HepG2 (cell line): ENCODE data around the gene SLC2A4. TPM values are rescaled to one million over a fixed set of nuclear protein-coding genes. Genes with fewer than 3 reads are reported as not detected.
A peak's percentile ranks its signal among the peaks of the same experiment; 100 is the strongest.

Source experiments
- CBFB ChIP-seq: sonication (generic); formaldehyde crosslinking; IDR thresholded peaks from 2 replicates; pipeline ENCODE4 v1.4.0; 2020; ENCODE audit warnings: missing genetic modification reagents
- DPF2 ChIP-seq: sonication (generic); formaldehyde crosslinking; IDR thresholded peaks from 2 replicates; pipeline ENCODE4 v1.4.0; 2020; ENCODE audit warnings: mild to moderate bottlenecking, low read depth, missing genetic modification reagents, borderline replicate concordance
- GABPB1 ChIP-seq: IDR thresholded peaks from 2 replicates; pipeline ENCODE4 v1.6.1; 2016; ENCODE audit warnings: mild to moderate bottlenecking, missing genetic modification reagents, moderate library complexity, missing compliant biosample characterization
- HES4 ChIP-seq: sonication (generic); formaldehyde crosslinking; IDR thresholded peaks from 2 replicates; pipeline ENCODE4 v1.9.0; 2021; ENCODE audit warnings: mild to moderate bottlenecking, missing genetic modification reagents, borderline replicate concordance
- HOXA3 ChIP-seq: sonication (generic); formaldehyde crosslinking; IDR thresholded peaks from 2 replicates; pipeline ENCODE4 v1.5.0; 2020; ENCODE audit warnings: missing genetic modification reagents
- ZFP90 ChIP-seq: sonication (generic); formaldehyde crosslinking; IDR thresholded peaks from 2 replicates; pipeline ENCODE4 v1.8.0; 2022; ENCODE audit warnings: missing genetic modification reagents, mild to moderate bottlenecking, inconsistent platforms, borderline replicate concordance
- ZFY ChIP-seq: sonication (generic); formaldehyde crosslinking; IDR thresholded peaks from 2 replicates; pipeline ENCODE4 v1.4.0; 2020; ENCODE audit warnings: missing genetic modification reagents
- ZNF12 ChIP-seq: sonication (generic); formaldehyde crosslinking; IDR thresholded peaks from 2 replicates; pipeline ENCODE4 v1.5.0; 2020; ENCODE audit warnings: missing genetic modification reagents
- ZNF253 ChIP-seq: sonication (generic); formaldehyde crosslinking; IDR thresholded peaks from 2 replicates; pipeline ENCODE4 v1.8.0; 2022; ENCODE audit warnings: mild to moderate bottlenecking, missing genetic modification reagents, borderline replicate concordance
- ZNF782 ChIP-seq: sonication (generic); formaldehyde crosslinking; IDR thresholded peaks from 2 replicates; pipeline ENCODE4 v1.4.0; 2020; ENCODE audit warnings: missing genetic modification reagents, mild to moderate bottlenecking, borderline replicate concordance
- polyA plus RNA-seq, 8 experiments: library from polyadenylated mRNA; depleted of rRNA in 3 of 8; stranded (reverse) in 7 of 8; unstranded in 1 of 8; fragments of >200 nt; fragmentation: Illumina TruSeq in 4 of 8; extraction: Trizol in 4 of 8; gene quantifications; 2 replicates each; pipeline versions ENCODE4 v1.2.1 to v1.2.3, GENCODE V29; 2011 to 2016; ENCODE audit warnings: low read depth in 4 of 8, missing spikeins in 1 of 8, mixed read lengths in 1 of 8; ENCODE audit not compliant: insufficient read depth in 1 of 8
- total RNA-seq, 5 experiments: library from RNA; depleted of rRNA; stranded (reverse); fragments of >200 nt; fragmentation: Illumina TruSeq; extraction: Trizol; gene quantifications; 2 replicates each; pipeline ENCODE4 v1.2.3, GENCODE V29; 2016; ENCODE audit warnings: low read depth in 1 of 5
- TF ChIP-seq, protein P1 (sequence below), 2 experiments: fragments of 450-650 bp in 1 of 2; sonication (generic) in 1 of 2; formaldehyde crosslinking in 1 of 2; IDR thresholded peaks; 2 replicates each; pipeline versions ENCODE4 v1.6.1 to v1.8.0; 2016 to 2022; ENCODE audit warnings: antibody characterized with exemption in 1 of 2, mild to moderate bottlenecking in 1 of 2, missing genetic modification reagents in 1 of 2
- TF ChIP-seq, protein P2 (sequence below): fragments of 450-650 bp; IDR thresholded peaks from 2 replicates; pipeline ENCODE4 v1.6.1; 2017; ENCODE audit warnings: mild to moderate bottlenecking
- TF ChIP-seq, protein P3 (sequence below): sonication (generic); formaldehyde crosslinking; IDR thresholded peaks from 2 replicates; pipeline ENCODE4 v1.4.0; 2020; ENCODE audit warnings: missing genetic modification reagents

Gene SLC2A4
- total and polyA plus RNA-seq, 2 of the 13 experiments (the other 11 are each of a cell fraction or from before 2014, with no cell fraction given), result 4.9 to 5.8 TPM

DNA sequence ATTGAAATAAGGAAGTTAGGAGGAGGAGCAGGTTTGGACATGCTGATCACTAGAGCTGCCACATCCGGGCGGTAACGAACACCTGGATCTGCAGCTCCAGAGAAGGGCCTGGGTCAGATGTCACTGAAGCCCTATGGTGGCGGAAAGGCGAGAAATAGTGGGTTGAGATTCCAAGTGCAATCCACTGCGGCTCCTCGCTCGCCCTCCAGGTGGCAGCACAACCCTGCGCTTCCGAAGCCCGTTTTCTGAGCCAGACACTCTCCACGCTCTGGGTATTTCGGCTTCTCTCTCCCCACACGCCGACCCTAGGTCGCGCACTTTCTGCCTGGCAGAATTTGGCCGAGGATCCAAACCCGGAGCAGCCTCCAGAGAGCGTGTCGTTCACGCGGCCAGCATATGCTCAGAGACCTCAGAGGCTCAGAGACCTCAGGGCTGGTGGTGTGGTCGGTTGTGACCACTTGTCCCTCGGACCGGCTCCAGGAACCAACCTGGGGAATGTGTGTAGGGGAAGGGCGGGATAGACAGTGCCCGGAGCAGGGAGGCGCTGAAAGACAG, 922 bp upstream of the SLC2A4 start (continued):
- TF ChIP-seq, protein P1, sequence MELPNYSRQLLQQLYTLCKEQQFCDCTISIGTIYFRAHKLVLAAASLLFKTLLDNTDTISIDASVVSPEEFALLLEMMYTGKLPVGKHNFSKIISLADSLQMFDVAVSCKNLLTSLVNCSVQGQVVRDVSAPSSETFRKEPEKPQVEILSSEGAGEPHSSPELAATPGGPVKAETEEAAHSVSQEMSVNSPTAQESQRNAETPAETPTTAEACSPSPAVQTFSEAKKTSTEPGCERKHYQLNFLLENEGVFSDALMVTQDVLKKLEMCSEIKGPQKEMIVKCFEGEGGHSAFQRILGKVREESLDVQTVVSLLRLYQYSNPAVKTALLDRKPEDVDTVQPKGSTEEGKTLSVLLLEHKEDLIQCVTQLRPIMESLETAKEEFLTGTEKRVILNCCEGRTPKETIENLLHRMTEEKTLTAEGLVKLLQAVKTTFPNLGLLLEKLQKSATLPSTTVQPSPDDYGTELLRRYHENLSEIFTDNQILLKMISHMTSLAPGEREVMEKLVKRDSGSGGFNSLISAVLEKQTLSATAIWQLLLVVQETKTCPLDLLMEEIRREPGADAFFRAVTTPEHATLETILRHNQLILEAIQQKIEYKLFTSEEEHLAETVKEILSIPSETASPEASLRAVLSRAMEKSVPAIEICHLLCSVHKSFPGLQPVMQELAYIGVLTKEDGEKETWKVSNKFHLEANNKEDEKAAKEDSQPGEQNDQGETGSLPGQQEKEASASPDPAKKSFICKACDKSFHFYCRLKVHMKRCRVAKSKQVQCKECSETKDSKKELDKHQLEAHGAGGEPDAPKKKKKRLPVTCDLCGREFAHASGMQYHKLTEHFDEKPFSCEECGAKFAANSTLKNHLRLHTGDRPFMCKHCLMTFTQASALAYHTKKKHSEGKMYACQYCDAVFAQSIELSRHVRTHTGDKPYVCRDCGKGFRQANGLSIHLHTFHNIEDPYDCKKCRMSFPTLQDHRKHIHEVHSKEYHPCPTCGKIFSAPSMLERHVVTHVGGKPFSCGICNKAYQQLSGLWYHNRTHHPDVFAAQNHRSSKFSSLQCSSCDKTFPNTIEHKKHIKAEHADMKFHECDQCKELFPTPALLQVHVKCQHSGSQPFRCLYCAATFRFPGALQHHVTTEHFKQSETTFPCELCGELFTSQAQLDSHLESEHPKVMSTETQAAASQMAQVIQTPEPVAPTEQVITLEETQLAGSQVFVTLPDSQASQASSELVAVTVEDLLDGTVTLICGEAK (IDR thresholded peaks at IDR 0.05), result no peak
- TF ChIP-seq, protein P1 (CRISPR knock-in tag; IDR thresholded peaks at IDR 0.05), result no peak
- peak; percentile 79; the same call in 1 of the 2 replicates for TF ChIP-seq HOXA3 (CRISPR knock-in tag)
- TF ChIP-seq ZNF782 (CRISPR knock-in tag), result no peak
- 0 out of 2 replicates have a peak, but pooled peaks have one; percentile 63 for TF ChIP-seq CBFB (CRISPR knock-in tag)
- no peak for TF ChIP-seq DPF2 (CRISPR knock-in tag)
- TF ChIP-seq ZFY (CRISPR knock-in tag), result no peak; the same call in 1 of the 2 replicates
- TF ChIP-seq, protein P2, sequence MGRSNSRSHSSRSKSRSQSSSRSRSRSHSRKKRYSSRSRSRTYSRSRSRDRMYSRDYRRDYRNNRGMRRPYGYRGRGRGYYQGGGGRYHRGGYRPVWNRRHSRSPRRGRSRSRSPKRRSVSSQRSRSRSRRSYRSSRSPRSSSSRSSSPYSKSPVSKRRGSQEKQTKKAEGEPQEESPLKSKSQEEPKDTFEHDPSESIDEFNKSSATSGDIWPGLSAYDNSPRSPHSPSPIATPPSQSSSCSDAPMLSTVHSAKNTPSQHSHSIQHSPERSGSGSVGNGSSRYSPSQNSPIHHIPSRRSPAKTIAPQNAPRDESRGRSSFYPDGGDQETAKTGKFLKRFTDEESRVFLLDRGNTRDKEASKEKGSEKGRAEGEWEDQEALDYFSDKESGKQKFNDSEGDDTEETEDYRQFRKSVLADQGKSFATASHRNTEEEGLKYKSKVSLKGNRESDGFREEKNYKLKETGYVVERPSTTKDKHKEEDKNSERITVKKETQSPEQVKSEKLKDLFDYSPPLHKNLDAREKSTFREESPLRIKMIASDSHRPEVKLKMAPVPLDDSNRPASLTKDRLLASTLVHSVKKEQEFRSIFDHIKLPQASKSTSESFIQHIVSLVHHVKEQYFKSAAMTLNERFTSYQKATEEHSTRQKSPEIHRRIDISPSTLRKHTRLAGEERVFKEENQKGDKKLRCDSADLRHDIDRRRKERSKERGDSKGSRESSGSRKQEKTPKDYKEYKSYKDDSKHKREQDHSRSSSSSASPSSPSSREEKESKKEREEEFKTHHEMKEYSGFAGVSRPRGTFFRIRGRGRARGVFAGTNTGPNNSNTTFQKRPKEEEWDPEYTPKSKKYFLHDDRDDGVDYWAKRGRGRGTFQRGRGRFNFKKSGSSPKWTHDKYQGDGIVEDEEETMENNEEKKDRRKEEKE, result no peak
- TF ChIP-seq ZFP90 (CRISPR knock-in tag), result peak; percentile 41; the same call in 1 of the 2 replicates
- TF ChIP-seq, protein P3, sequence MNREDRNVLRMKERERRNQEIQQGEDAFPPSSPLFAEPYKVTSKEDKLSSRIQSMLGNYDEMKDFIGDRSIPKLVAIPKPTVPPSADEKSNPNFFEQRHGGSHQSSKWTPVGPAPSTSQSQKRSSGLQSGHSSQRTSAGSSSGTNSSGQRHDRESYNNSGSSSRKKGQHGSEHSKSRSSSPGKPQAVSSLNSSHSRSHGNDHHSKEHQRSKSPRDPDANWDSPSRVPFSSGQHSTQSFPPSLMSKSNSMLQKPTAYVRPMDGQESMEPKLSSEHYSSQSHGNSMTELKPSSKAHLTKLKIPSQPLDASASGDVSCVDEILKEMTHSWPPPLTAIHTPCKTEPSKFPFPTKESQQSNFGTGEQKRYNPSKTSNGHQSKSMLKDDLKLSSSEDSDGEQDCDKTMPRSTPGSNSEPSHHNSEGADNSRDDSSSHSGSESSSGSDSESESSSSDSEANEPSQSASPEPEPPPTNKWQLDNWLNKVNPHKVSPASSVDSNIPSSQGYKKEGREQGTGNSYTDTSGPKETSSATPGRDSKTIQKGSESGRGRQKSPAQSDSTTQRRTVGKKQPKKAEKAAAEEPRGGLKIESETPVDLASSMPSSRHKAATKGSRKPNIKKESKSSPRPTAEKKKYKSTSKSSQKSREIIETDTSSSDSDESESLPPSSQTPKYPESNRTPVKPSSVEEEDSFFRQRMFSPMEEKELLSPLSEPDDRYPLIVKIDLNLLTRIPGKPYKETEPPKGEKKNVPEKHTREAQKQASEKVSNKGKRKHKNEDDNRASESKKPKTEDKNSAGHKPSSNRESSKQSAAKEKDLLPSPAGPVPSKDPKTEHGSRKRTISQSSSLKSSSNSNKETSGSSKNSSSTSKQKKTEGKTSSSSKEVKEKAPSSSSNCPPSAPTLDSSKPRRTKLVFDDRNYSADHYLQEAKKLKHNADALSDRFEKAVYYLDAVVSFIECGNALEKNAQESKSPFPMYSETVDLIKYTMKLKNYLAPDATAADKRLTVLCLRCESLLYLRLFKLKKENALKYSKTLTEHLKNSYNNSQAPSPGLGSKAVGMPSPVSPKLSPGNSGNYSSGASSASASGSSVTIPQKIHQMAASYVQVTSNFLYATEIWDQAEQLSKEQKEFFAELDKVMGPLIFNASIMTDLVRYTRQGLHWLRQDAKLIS (CRISPR knock-in tag), result no peak
- peak; percentile 84; the same call in 1 of the 2 replicates for TF ChIP-seq ZNF253 (CRISPR knock-in tag)
- 0 out of 2 replicates have a peak, but pooled peaks have one; percentile 49 for TF ChIP-seq HES4
- peak; percentile 52; the same call in 1 of the 2 replicates for TF ChIP-seq ZNF12 (CRISPR knock-in tag)
- peak; percentile 42; the same call in 1 of the 2 replicates for TF ChIP-seq GABPB1 (CRISPR knock-in tag)
